Adipocyte (in vitro differentiated cells): ENCODE data around the gene HS1BP3.

Source experiments
- DNase-seq: peaks from one replicate; pipeline ENCODE4 v3.0.0-alpha.2; 2015; ENCODE audit warnings: low read depth
- H3K27me3 ChIP-seq: replicated peaks from 2 replicates; pipeline ENCODE4 v1.7.0; 2013; ENCODE audit warnings: mild to moderate bottlenecking, low read length, moderate library complexity; ENCODE audit not compliant: control insufficient read depth, insufficient read depth
- H3K36me3 ChIP-seq: 2 replicates; pipeline ENCODE4 v1.7.0; 2013; ENCODE audit warnings: low read length, mild to moderate bottlenecking, moderate library complexity; ENCODE audit not compliant: control insufficient read depth, insufficient read depth, severe bottlenecking
- H3K4me1 ChIP-seq: 2 replicates; pipeline ENCODE4 v1.7.0; 2013; ENCODE audit warnings: mild to moderate bottlenecking, low read length, moderate library complexity; ENCODE audit not compliant: control insufficient read depth, insufficient read depth
- H3K4me3 ChIP-seq: 2 replicates; pipeline ENCODE4 v1.7.0; 2013; ENCODE audit warnings: mild to moderate bottlenecking, low read length, moderate library complexity
- H3K9ac ChIP-seq: 2 replicates; pipeline ENCODE4 v1.7.0; 2013; ENCODE audit warnings: mild to moderate bottlenecking, low read length, moderate library complexity
- H3K9me3 ChIP-seq: 2 replicates; pipeline ENCODE4 v1.7.0; 2013; ENCODE audit warnings: mild to moderate bottlenecking, low read length, moderate library complexity; ENCODE audit not compliant: control insufficient read depth

Gene HS1BP3, protein sequence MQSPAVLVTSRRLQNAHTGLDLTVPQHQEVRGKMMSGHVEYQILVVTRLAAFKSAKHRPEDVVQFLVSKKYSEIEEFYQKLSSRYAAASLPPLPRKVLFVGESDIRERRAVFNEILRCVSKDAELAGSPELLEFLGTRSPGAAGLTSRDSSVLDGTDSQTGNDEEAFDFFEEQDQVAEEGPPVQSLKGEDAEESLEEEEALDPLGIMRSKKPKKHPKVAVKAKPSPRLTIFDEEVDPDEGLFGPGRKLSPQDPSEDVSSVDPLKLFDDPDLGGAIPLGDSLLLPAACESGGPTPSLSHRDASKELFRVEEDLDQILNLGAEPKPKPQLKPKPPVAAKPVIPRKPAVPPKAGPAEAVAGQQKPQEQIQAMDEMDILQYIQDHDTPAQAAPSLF

DNA sequence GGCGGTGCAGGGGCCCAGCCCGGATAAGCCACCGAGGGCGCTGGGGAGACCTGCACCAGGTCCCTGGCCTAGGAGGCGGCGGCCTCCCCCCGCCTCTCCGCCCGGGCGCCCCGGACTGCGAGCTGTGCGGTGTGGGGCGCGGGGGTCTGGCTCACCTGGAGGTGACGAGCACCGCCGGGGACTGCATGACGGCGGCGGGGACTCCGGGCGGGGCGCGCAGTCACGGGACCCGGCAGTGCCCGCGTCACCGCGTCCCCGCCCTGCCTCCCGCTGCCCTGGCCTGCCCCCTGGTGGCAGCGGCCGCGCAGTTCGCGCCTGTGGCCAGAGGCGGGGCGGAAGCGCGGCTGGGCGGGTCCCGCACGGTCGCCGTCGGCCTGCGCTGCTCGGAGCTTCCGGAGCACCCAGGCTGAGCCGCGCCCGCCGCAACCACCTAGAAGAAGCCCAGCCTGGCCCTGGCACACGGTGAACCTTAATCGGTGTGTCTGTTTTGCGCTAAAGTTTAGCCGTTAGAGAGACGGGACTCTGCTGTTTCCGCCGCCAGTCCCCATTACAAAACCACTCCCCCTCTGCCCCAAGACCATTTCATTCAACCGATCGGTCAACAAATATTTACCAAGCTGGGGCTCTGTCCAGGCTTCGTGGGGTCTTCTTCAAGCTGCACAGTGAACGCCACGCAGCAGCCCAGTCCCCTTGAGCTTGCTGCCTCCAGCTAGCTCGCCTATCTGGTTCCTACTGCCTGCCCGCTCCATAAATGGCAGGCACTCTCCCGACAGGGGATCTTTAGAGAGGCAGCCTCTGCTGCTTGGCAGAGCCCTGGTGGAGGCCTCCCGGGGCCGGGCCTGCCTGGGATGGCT, at the start of gene HS1BP3:
Gene HS1BP3, minus strand, starts transcription at position 222 of the 854 bp plus-strand sequence. Its CDS starts 35 bp downstream, at position 187.
- peak; percentile 94 for DNase-seq
- Histone ChIP-seq H3K9ac (peak within 1 kb of the TSS; percentile 94), H3K27me3 (peaks cover 7% of the 10 kb centered on the region), H3K36me3 (no peaks in the 10 kb centered on the region), H3K4me1 (peaks cover 14% of the 10 kb centered on the region), H3K9me3 (no peaks in the 10 kb centered on the region), H3K4me3 (peak within 1 kb of the TSS; percentile 93)

DNA sequence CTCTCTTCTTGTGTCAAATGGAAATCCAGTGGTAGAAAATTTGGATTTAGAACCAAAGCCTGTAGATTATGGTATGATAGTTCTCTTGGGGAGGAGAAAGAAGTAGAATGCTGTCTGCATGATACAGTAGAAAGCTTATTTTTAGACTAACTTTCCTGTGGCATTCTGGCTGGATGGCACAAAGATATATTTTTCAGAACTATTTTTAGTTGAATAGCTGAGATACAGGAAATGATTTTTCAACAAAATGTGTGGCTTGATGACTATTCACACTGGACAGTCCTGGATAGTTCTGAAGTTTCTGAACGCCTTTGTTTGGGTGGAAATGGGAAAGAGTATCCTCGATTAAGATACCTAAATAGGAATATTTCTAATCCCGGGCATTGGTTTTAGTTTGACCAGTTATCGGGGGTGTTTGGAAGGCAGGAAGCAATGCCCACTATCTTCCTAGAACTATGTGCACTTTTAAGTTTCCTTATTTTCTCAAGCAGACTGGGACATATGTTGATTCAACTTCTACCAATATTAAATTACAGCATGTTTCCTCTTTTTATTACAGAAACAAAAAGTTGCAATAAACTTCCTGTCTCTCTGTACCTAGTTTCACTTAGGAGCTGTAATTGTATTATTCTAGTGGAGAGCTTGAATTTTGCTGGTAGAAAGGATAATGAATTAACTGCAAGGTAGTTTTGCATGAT, 48.2 kb upstream of the HS1BP3 start:
- Histone ChIP-seq H3K9ac (no peak overlapping the region), H3K36me3 (no peaks in the 10 kb centered on the region)
- DNase-seq, result peak; percentile 2

DNA sequence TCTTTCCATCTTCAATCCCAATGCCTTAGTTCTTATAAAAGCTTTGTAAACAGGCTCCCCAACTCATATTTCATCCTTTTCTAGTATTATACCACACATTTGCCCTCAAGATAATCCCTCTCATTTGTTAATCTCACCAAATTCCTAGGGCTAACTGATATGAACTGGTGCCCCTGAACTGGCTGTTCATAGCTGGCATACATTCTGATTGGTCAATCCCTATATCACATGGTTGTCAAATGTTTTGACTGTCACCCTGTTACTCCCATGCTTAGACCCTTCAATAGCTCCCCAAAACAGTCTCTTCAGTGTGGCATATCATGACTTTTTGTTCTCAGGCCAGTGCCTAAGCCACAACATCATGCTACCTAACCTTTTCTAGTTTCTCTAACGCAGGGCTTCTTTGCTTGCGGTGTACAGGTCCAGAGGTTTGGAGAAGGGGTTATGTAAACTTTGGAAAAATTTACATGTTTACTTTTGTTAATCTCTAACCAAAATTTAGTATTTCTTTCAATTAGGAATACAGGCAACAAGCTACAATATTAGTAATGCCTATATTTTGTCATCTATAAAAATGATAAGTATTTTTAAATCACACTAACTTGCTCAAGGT, 46.5 kb upstream of the HS1BP3 start:
- Histone ChIP-seq H3K4me1 (peaks cover 2% of the 10 kb centered on the region), H3K9ac (no peak overlapping the region), H3K27me3 (no peaks in the 10 kb centered on the region), H3K4me3 (no peak overlapping the region), H3K9me3 (no peaks in the 10 kb centered on the region), H3K36me3 (peaks cover 4% of the 10 kb centered on the region)
- DNase-seq, result no peak

More for the DNA sequence above, 48.2 kb upstream of the HS1BP3 start:
- Histone ChIP-seq H3K9me3 (no peaks in the 10 kb centered on the region), H3K27me3 (no peaks in the 10 kb centered on the region), H3K4me3 (no peak overlapping the region), H3K4me1 (peaks cover 2% of the 10 kb centered on the region)

DNA sequence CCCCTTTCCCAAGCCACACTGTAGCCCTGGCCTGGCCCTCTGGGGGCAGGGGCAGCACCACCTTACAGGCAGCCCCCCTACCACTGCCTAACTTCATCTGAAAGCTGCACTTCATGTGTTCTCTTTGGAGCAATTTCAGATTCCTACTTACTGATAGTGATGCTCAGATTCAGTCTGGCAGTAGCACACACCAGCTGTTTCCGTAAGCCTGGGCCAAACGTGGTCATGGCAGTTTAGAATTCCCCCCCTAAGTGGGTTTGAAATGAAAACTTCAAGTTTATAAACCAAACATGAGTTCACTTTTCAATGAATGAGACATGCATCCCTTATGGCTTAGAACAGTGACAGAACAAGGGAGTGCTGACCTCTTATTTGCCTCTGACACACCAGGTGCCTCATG, 45.5 kb upstream of the HS1BP3 start:
- Histone ChIP-seq H3K9ac (no peak overlapping the region), H3K9me3 (no peaks in the 10 kb centered on the region), H3K4me3 (no peak overlapping the region), H3K36me3 (peaks cover 6% of the 10 kb centered on the region), H3K4me1 (no peaks in the 10 kb centered on the region), H3K27me3 (no peaks in the 10 kb centered on the region)
- DNase-seq, result no peak

DNA sequence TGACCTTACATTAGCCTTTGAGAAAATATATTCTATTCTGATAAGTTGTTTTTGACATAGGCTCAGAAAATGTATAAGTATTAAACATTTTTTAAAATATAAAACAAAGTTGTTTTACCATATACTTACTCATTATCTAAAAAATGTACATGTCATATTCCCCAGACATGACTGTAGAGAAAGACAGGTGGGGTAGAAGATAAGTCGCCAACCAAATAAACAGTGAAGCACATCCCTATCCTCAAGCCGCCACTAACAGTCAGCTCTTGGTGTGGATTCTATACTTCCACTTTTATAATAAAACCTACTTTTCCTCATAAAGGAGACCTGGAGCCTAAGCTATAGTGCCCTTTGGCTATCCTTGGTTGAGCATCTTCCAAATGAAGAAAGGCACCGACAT, 42.4 kb upstream of the HS1BP3 start:
- Histone ChIP-seq H3K36me3 (peaks cover 9% of the 10 kb centered on the region), H3K9me3 (no peaks in the 10 kb centered on the region), H3K4me3 (no peak overlapping the region), H3K4me1 (no peaks in the 10 kb centered on the region), H3K9ac (no peak overlapping the region), H3K27me3 (no peaks in the 10 kb centered on the region)
- no peak for DNase-seq

DNA sequence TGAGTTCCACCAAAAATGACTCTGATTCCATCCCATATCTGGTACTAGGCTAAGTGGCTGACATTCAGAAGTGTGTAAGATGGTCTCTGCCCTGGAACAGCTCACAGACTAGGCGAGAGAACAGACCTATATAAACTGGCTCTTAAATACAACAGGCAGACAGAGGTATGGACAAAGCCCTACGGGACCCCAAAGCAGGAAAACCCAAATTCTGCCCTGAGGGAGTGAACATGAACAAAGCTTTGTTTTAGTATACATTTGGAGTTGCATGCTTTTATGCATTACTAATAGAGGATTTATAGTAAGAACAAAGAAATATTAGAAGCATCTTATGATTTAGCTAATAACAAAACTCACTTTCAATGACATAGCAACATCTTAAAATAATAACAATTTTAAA, 41.2 kb upstream of the HS1BP3 start:
- H3K4me3 ChIP-seq, result no peak overlapping the region
- no peaks in the 10 kb centered on the region for H3K4me1 ChIP-seq
- H3K9me3 ChIP-seq, result no peaks in the 10 kb centered on the region
- peaks cover 17% of the 10 kb centered on the region for H3K36me3 ChIP-seq
- no peaks in the 10 kb centered on the region for H3K27me3 ChIP-seq
- no peak overlapping the region for H3K9ac ChIP-seq
- DNase-seq, result no peak

DNA sequence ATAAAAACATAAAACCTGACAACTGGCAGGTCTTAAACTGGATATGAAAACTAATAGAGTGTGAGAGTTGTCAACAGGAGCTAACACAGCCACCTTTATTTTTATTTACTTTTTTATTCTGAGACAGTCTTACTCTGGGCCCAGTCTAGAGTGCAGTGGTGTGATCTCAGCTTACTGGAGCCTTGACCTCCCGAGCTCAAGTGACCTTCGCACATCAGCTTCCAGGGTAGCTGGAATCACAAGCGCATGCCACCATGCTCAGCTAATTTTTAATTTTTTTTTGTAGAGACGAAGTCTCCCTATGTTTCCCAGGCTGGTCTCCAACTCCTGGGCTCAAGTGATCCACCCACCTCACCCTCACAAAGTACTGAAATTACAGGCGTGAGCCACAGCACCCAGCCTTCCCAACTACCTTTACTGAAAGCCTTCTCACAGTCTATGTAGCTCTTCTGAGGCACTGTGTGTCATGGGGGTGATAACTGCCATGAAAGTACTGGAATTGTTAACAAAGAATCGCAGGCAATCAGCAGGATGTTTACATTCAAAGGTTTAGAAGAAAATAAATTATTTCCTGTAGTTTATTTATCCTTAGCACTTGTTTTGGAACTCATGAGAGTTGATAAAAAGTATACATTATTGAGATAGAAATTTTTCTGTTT, 40.3 kb upstream of the HS1BP3 start:
- Histone ChIP-seq H3K27me3 (no peaks in the 10 kb centered on the region), H3K4me3 (no peak overlapping the region), H3K9ac (no peak overlapping the region), H3K9me3 (no peaks in the 10 kb centered on the region), H3K36me3 (peaks cover 26% of the 10 kb centered on the region), H3K4me1 (no peaks in the 10 kb centered on the region)
- DNase-seq, result no peak

DNA sequence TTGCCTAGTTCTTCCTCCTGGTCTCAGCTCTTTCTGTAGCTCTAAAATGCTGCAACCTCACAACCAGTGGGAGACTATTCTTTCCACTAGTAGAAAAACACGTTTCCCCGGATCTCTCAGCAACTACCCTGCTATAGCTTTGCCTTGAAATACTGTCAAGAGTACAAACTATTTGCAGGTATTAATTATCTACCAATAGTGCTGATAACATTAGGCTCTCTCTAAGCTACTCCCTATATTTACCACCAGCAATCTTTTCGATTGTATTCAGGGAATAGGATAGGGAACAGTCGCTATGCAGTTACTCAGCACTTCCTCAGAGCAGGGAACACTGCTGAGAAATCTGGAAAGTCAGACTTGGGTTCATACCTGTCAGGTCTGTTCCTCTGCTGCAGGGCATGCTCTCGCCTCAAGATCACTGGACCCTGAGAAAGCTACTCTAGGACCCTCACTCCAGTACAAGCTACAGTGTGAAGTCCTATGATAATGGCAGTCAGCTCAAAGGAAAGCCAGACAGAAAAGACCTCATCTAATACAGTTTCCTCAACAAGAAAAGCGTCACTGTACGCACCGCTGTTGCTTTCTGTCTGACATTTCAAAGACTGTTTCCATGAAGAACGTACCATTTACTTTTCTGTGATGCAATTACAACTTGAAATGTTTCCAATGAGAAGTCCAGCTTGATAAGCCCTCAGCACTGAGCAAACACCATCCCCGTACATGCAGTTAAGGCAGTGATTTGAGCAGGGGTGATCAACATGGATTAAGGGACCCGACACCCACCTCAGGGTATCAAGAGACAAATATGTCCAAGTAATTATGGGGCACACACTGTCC, 38.7 kb upstream of the HS1BP3 start:
- no peaks in the 10 kb centered on the region for H3K9me3 ChIP-seq
- no peaks in the 10 kb centered on the region for H3K4me1 ChIP-seq
- DNase-seq, result no peak
- H3K4me3 ChIP-seq, result no peak overlapping the region
- peaks cover 35% of the 10 kb centered on the region for H3K36me3 ChIP-seq
- H3K27me3 ChIP-seq, result no peaks in the 10 kb centered on the region
- H3K9ac ChIP-seq, result no peak overlapping the region

DNA sequence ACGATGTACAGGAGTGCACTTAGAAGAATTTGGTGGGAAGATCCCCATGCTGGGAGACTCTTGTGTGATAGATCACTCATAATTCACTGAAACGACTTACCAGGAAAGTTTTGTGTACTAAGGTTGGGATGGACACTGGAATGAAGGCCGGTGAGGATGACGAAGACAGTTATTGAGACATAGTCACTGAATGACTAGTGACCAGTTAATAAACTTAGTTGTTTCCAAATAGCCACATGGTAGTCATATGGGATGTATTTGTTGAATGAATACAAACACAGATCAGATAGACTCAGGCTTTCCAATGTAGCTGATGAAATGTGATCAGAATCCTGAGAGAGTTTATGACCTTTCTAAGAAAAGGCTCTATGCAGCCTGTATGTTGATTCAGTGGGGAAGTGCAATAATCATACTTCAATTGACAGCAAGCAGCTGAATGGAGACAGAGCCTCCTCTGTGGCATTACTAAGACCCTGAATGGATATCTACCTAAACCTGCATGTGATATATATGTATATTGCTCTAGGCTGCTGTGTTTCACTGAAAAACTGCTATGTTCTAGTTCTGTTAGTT, 36.4 kb upstream of the HS1BP3 start:
- no peak overlapping the region for H3K9ac ChIP-seq
- no peaks in the 10 kb centered on the region for H3K4me1 ChIP-seq
- no peak for DNase-seq
- H3K9me3 ChIP-seq, result no peaks in the 10 kb centered on the region
- no peak overlapping the region for H3K4me3 ChIP-seq
- peaks cover 34% of the 10 kb centered on the region for H3K36me3 ChIP-seq
- no peaks in the 10 kb centered on the region for H3K27me3 ChIP-seq
